Measurements from ENCODE around the gene ADAMTS9.

Gene ADAMTS9

DNA sequence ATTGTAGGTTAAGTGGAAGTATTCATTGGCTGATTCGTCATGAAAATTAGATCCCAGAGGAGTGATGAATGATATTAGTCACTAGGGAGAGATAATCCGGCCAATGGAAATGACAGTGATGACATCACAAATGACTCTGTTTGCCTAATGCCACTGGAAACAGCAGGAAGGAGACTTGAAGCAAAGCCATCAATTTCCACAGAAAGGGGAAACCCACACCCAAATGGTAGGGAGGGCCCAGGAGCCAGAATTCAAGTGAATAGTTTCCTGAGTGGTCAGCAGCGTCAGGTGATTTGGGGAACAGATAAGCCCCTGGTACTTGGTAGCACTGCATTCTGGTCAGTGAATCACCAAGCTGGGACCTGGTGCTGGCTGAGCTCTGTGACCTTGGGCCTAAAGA is 3.3 kb upstream of the ADAMTS9 start:
- no peak overlapping the region for H3K27ac ChIP-seq (replicated peaks)
- no peak for TF ChIP-seq GABPA (IDR thresholded peaks at IDR 0.05; ENCODE audit: low read depth)
- TF ChIP-seq, protein P1, sequence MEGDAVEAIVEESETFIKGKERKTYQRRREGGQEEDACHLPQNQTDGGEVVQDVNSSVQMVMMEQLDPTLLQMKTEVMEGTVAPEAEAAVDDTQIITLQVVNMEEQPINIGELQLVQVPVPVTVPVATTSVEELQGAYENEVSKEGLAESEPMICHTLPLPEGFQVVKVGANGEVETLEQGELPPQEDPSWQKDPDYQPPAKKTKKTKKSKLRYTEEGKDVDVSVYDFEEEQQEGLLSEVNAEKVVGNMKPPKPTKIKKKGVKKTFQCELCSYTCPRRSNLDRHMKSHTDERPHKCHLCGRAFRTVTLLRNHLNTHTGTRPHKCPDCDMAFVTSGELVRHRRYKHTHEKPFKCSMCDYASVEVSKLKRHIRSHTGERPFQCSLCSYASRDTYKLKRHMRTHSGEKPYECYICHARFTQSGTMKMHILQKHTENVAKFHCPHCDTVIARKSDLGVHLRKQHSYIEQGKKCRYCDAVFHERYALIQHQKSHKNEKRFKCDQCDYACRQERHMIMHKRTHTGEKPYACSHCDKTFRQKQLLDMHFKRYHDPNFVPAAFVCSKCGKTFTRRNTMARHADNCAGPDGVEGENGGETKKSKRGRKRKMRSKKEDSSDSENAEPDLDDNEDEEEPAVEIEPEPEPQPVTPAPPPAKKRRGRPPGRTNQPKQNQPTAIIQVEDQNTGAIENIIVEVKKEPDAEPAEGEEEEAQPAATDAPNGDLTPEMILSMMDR (IDR thresholded peaks at IDR 0.05; ENCODE audit: insufficient read depth, low read length), result no peak
- peaks cover 21% of the 10 kb centered on the region for H3K27me3 ChIP-seq (ENCODE audit: insufficient read depth, poor library complexity, severe bottlenecking)
- no peak for DNase-seq (ENCODE audit: low read depth in 1 of 2, low spot score in 1 of 2)
- H3K4me3 ChIP-seq (replicated peaks; ENCODE audit: insufficient read depth, low read length), result no peak overlapping the region

DNA sequence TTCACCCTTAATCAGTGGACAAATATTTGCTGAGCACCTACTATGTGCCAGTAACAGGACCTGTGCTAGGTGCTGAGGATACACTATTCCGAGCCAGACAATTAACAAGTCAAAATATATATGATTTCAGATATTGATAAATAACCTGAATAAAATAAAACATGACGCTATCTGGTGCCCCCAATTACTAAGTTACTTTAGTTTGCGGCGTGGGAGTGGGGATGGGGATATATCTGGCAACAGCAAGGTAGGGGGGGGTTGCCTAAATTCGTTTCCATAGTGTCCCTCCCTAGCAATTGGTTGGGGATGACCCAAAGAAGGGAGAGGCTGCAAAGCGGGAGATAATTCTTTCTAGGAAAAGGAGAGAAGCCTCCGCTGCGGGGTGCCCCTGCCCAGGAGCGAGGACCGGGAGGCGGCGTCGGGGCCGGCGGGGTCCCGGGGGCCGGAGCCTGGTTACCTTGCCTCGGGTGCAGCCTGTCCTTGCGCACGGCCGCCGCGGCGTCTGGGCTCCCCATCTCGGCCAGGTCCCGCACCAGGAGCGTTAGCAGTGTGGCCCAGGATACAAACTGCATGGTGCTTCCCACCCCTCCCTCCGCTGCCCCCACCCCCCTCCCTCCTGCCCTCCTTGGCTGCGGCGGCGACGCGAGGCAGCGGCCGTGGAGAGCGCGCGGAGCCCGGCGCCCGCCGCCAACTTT is 567 bp downstream of the ADAMTS9 start:
- peaks cover 38% of the 10 kb centered on the region for H3K27me3 ChIP-seq (ENCODE audit: insufficient read depth, poor library complexity, severe bottlenecking)
- H3K4me3 ChIP-seq (replicated peaks; ENCODE audit: insufficient read depth, low read length), result no peak overlapping the region
- no peak for DNase-seq (ENCODE audit: low read depth in 1 of 2, low spot score in 1 of 2)
- H3K27ac ChIP-seq (replicated peaks), result no peak overlapping the region
- no peak for TF ChIP-seq GABPA (IDR thresholded peaks at IDR 0.05; ENCODE audit: low read depth)
- no peak for TF ChIP-seq POLR2AphosphoS5 (IDR thresholded peaks at IDR 0.05; ENCODE audit: low read depth)
- TF ChIP-seq, protein P1 (IDR thresholded peaks at IDR 0.05; ENCODE audit: insufficient read depth, low read length), result no peak
- TF ChIP-seq, protein P2, sequence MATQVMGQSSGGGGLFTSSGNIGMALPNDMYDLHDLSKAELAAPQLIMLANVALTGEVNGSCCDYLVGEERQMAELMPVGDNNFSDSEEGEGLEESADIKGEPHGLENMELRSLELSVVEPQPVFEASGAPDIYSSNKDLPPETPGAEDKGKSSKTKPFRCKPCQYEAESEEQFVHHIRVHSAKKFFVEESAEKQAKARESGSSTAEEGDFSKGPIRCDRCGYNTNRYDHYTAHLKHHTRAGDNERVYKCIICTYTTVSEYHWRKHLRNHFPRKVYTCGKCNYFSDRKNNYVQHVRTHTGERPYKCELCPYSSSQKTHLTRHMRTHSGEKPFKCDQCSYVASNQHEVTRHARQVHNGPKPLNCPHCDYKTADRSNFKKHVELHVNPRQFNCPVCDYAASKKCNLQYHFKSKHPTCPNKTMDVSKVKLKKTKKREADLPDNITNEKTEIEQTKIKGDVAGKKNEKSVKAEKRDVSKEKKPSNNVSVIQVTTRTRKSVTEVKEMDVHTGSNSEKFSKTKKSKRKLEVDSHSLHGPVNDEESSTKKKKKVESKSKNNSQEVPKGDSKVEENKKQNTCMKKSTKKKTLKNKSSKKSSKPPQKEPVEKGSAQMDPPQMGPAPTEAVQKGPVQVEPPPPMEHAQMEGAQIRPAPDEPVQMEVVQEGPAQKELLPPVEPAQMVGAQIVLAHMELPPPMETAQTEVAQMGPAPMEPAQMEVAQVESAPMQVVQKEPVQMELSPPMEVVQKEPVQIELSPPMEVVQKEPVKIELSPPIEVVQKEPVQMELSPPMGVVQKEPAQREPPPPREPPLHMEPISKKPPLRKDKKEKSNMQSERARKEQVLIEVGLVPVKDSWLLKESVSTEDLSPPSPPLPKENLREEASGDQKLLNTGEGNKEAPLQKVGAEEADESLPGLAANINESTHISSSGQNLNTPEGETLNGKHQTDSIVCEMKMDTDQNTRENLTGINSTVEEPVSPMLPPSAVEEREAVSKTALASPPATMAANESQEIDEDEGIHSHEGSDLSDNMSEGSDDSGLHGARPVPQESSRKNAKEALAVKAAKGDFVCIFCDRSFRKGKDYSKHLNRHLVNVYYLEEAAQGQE (IDR thresholded peaks at IDR 0.05; ENCODE audit: insufficient replicate concordance, low read depth), result no peak
- no peak for TF ChIP-seq SPI1 (IDR thresholded peaks at IDR 0.05; ENCODE audit: borderline replicate concordance, low read depth)

DNA sequence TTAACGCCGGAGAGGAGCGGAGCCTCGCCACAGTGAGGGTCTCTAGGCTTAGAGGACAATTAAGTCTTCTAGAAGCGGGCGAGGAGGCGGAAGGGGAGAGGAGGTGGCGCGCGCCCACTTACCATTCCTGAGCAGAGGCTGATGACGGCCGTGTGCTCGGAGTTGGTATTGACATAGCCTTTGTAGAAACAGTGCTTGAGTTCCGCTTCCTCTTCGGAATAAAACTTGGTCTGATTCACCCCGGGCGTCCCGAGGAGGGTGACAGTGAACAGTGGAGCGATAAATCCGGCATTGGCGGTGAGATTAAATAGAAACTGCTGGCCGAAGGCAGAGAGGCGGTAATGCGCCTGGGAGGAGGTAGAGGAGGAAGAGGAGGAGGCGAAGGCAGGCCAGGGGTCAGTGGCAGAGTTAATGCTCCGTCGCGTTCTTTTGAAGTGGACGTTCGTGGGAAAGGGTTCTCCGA is 1.3 kb downstream of the ADAMTS9 start:
- no peak for DNase-seq (ENCODE audit: low read depth in 1 of 2, low spot score in 1 of 2)
- Histone ChIP-seq H3K4me3 (replicated peaks; ENCODE audit: insufficient read depth, low read length) (no peak overlapping the region), H3K27ac (replicated peaks) (no peak overlapping the region), H3K27me3 (ENCODE audit: insufficient read depth, poor library complexity, severe bottlenecking) (peaks cover 38% of the 10 kb centered on the region)
- TF ChIP-seq GABPA (IDR thresholded peaks at IDR 0.05; ENCODE audit: low read depth), result no peak
- TF ChIP-seq, protein P2 (IDR thresholded peaks at IDR 0.05; ENCODE audit: insufficient replicate concordance, low read depth), result no peak
- TF ChIP-seq POLR2AphosphoS5 (IDR thresholded peaks at IDR 0.05; ENCODE audit: low read depth), result no peak
- TF ChIP-seq, protein P1 (IDR thresholded peaks at IDR 0.05; ENCODE audit: insufficient read depth, low read length), result no peak
